NCI-H2227 treated with DMSO at 0.1 percent for 48 hours (cell line): ENCODE measurements around the gene GRXCR1.

ENCODE experiments used
- DNase-seq: peaks from one replicate; lab custom pipeline; 2025; lab: John Stamatoyannopoulos, UW

The GRXCR1 gene

GRCh38 chr4:42928582-42928981 is 36.1 kb downstream of the GRXCR1 start:
- DNase-seq = no peak

GRCh38 chr4:42942216-42942615 is 49.7 kb downstream of the GRXCR1 start:
- DNase-seq = no peak

GRCh38 chr4:42945874-42946273 is 53.4 kb downstream of the GRXCR1 start:
- no peak for DNase-seq

- no peak for DNase-seq
Measured at GRCh38 chr4:42953321-42953720, 60.8 kb downstream of the GRXCR1 start.

- DNase-seq = no peak
Measured at GRCh38 chr4:42954963-42955669, 62.6 kb downstream of the GRXCR1 start.

GRCh38 chr4:42955746-42956505 is 63.4 kb downstream of the GRXCR1 start:
- no peak for DNase-seq

- DNase-seq = no peak
Measured at GRCh38 chr4:42965326-42965725, 72.8 kb downstream of the GRXCR1 start.

- no peak for DNase-seq
Measured at GRCh38 chr4:42985976-42986375, 93.5 kb downstream of the GRXCR1 start.

GRCh38 chr4:42995343-42995944 is 102.9 kb downstream of the GRXCR1 start:
- no peak for DNase-seq

- no peak for DNase-seq
Measured at GRCh38 chr4:43008793-43009192, 116.3 kb downstream of the GRXCR1 start.

- no peak for DNase-seq
Measured at GRCh38 chr4:43014256-43014655, 121.7 kb downstream of the GRXCR1 start.

- DNase-seq = no peak
Measured at GRCh38 chr4:43041632-43042031, 149.1 kb downstream of the GRXCR1 start.

GRCh38 chr4:43047058-43047457 is 154.5 kb downstream of the GRXCR1 start:
- DNase-seq = no peak

- no peak for DNase-seq
Measured at GRCh38 chr4:43048570-43048969, 156.1 kb downstream of the GRXCR1 start.

- DNase-seq = no peak
Measured at GRCh38 chr4:43049326-43049725, 156.8 kb downstream of the GRXCR1 start.

- no peak for DNase-seq
Measured at GRCh38 chr4:43066415-43066814, 173.9 kb downstream of the GRXCR1 start.

- DNase-seq = no peak
Measured at GRCh38 chr4:43071069-43071468, 178.6 kb downstream of the GRXCR1 start.
